Measurements from ENCODE around the gene MICALL2. TPM values are rescaled to one million over a fixed set of nuclear protein-coding genes. Genes with fewer than 3 reads are reported as not detected.

The MICALL2 gene
- total RNA-seq, 1 donor from 2014 or later, result 28.0 TPM

DNA sequence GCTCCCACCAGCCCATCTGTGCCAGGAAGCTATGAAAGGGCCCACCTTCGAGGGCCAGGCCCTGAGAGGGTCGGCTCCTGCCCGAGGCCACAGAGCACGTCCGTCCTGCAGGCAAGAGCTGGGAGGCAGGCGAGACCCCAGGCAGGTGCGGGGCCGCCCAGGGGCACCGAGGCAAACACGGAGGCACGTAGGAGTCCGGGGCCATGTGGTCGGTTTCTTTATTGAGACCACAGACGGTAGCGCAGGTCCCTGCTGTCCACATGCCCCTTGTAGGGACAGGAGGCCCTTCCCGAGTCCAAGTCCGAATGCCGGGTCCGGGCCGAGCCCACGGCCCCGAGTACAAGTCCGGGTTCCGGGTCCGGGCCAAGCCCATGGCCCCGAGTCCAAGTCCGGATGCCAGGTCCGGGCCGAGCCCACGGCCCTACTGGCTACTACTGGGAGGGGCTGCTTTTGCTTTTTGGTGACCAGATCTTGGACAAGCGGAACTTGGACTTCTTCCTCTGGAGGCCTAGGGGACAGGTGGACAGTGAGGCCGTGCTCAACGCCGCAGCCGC lies 25.0 kb downstream of the MICALL2 start:
- Mint-ChIP-seq H3K9me3 (ENCODE audit: unreplicated experiment) (peaks cover 2% of the 10 kb centered on the region), H3K4me3 (ENCODE audit: unreplicated experiment) (no peak overlapping the region), H3K36me3 (ENCODE audit: unreplicated experiment) (no peaks in the 10 kb centered on the region), H3K27me3 (ENCODE audit: unreplicated experiment) (peaks cover 2% of the 10 kb centered on the region), H3K4me1 (ENCODE audit: low read depth, unreplicated experiment) (peaks cover 1% of the 10 kb centered on the region), H3K27ac (ENCODE audit: unreplicated experiment) (no peak overlapping the region)
- DNase-seq, result no peak
- TF ChIP-seq, protein P1, sequence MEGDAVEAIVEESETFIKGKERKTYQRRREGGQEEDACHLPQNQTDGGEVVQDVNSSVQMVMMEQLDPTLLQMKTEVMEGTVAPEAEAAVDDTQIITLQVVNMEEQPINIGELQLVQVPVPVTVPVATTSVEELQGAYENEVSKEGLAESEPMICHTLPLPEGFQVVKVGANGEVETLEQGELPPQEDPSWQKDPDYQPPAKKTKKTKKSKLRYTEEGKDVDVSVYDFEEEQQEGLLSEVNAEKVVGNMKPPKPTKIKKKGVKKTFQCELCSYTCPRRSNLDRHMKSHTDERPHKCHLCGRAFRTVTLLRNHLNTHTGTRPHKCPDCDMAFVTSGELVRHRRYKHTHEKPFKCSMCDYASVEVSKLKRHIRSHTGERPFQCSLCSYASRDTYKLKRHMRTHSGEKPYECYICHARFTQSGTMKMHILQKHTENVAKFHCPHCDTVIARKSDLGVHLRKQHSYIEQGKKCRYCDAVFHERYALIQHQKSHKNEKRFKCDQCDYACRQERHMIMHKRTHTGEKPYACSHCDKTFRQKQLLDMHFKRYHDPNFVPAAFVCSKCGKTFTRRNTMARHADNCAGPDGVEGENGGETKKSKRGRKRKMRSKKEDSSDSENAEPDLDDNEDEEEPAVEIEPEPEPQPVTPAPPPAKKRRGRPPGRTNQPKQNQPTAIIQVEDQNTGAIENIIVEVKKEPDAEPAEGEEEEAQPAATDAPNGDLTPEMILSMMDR (IDR thresholded peaks at IDR 0.05; ENCODE audit: partially characterized antibody, unreplicated experiment), result no peak

DNA sequence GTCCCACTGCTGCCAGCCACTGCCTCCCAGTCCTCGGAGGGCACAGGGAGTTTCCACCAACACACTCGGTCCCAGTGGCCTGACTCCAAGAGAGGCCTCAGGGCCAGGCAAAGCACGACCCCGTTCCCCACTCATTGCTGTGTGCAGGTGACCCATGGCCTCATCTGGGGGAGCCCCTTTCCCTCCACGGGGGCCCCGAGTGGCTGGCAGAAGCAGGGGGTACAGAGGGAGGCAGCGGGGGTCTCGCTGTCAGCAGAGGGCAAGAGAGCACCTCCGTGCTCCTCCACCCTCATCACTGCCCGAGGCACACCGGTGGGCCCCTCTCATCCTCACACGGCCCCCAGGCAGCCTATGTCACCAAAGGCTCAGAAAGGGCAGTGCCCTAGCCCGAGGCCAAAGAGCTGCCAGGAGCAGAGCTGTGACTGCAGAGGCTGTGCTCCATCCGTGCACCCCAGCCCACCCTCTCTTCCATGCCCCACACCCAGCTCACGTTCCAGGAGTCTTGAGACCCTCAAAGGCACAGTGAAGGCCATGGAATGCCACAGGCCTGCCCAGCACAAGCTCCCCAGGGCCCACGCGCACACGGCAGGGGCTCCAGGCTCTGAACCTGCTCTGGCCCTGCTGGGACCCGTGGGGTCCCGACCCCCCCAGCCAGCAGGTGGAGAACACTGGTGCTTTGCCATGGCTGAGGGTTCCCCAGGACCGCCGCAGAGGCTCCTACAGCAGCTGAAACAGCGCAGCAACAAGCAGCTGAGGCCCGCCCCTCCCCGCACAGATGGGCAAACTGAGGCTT lies 25.9 kb downstream of the MICALL2 start:
- TF ChIP-seq, protein P1 (IDR thresholded peaks at IDR 0.05; ENCODE audit: partially characterized antibody, unreplicated experiment), result no peak
- no peak for DNase-seq
- H3K4me3 Mint-ChIP-seq (ENCODE audit: unreplicated experiment), result no peak overlapping the region
- H3K27me3 Mint-ChIP-seq (ENCODE audit: unreplicated experiment), result no peaks in the 10 kb centered on the region
- H3K27ac Mint-ChIP-seq (ENCODE audit: unreplicated experiment), result no peak overlapping the region
- H3K9me3 Mint-ChIP-seq (ENCODE audit: unreplicated experiment), result peaks cover 2% of the 10 kb centered on the region
- no peaks in the 10 kb centered on the region for H3K36me3 Mint-ChIP-seq (ENCODE audit: unreplicated experiment)
- peaks cover 4% of the 10 kb centered on the region for H3K4me1 Mint-ChIP-seq (ENCODE audit: low read depth, unreplicated experiment)

DNA sequence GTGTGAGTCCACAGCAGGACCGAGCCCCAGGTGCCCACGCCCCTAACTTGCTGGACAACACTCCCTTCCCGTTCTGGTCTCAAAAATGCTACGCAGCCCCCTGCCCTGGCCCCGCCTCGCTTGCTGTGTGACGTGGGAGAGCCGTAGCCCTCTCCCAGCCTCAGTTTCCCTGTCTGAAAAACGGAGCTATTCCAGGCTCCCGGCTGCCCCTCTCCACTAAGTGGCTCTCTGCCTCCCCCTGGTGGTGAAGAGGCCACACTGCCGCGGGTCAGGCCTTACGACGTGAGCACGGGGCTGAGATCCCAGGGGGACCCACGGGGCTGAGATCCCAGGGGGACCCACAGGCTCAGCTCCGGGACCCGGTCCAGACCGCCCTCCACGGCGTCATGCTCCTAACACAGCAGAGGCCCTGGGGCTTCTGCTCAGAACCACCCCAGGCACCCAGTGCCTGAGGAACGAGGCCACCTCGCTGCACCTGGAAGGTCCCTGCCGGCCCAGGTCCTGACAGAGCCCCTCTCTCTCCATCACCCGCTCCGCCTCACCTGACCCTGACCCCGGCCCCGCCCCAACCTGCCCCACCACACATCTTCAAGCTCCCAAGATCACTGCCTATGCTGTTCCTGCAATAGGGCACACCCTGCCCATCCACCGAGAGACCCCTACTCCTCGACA lies 26.7 kb downstream of the MICALL2 start:
- DNase-seq, result peak; percentile 89
- no peaks in the 10 kb centered on the region for H3K27me3 Mint-ChIP-seq (ENCODE audit: unreplicated experiment)
- no peak overlapping the region for H3K4me3 Mint-ChIP-seq (ENCODE audit: unreplicated experiment)
- TF ChIP-seq, protein P1 (IDR thresholded peaks at IDR 0.05; ENCODE audit: partially characterized antibody, unreplicated experiment), result peak; percentile 99
- H3K9me3 Mint-ChIP-seq (ENCODE audit: unreplicated experiment), result peaks cover 5% of the 10 kb centered on the region
- no peaks in the 10 kb centered on the region for H3K36me3 Mint-ChIP-seq (ENCODE audit: unreplicated experiment)
- H3K27ac Mint-ChIP-seq (ENCODE audit: unreplicated experiment), result no peak overlapping the region
- H3K4me1 Mint-ChIP-seq (ENCODE audit: low read depth, unreplicated experiment), result peaks cover 6% of the 10 kb centered on the region

DNA sequence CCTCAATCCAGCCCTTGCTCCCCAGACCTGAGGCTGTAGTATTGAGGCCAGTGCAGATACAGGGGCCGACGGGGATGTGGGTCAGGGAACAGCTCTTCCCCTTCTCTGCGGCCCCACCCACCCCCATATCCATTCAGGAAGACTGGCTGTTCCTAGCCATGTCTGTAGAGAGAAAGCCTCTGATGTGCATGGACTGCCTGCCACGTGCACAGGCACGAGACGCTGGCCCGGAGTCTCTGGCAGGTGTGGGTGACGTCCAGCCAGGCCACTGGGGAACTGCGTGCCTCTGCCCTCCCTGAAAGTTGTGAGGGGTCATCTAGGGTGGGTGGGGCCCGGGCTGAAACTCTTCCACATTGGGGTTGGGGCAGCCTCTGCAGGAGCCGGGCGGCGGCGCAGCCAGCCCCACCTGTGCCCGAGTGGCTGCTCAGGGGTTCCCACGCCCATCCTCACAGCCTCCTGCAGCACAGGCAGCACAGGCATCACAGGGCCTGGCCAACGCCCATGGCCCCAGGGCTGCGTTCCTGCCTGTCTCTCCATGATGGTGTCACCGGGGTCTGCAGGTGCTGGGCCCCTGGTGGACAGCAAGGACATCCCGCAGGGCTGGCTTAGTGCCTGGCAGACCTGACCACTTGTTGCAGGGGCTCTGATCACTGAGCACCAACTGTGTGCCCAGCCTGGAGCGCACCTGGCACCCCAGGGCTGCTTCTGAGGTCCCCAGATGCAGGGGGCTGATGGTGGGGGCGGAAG lies 27.5 kb downstream of the MICALL2 start:
- TF ChIP-seq, protein P1 (IDR thresholded peaks at IDR 0.05; ENCODE audit: partially characterized antibody, unreplicated experiment), result no peak
- Mint-ChIP-seq H3K9me3 (ENCODE audit: unreplicated experiment) (peaks cover 5% of the 10 kb centered on the region), H3K4me1 (ENCODE audit: low read depth, unreplicated experiment) (peaks cover 6% of the 10 kb centered on the region), H3K27me3 (ENCODE audit: unreplicated experiment) (no peaks in the 10 kb centered on the region), H3K4me3 (ENCODE audit: unreplicated experiment) (no peak overlapping the region), H3K36me3 (ENCODE audit: unreplicated experiment) (no peaks in the 10 kb centered on the region), H3K27ac (ENCODE audit: unreplicated experiment) (no peak overlapping the region)
- no peak for DNase-seq
